Measurements from ENCODE around the gene PPP6R3.
"Not testable (repeated sequence)": the region's sequence is repeated elsewhere in the genome, so short reads cannot be mapped to it uniquely, and the experiment has no call there.

Gene PPP6R3

DNA sequence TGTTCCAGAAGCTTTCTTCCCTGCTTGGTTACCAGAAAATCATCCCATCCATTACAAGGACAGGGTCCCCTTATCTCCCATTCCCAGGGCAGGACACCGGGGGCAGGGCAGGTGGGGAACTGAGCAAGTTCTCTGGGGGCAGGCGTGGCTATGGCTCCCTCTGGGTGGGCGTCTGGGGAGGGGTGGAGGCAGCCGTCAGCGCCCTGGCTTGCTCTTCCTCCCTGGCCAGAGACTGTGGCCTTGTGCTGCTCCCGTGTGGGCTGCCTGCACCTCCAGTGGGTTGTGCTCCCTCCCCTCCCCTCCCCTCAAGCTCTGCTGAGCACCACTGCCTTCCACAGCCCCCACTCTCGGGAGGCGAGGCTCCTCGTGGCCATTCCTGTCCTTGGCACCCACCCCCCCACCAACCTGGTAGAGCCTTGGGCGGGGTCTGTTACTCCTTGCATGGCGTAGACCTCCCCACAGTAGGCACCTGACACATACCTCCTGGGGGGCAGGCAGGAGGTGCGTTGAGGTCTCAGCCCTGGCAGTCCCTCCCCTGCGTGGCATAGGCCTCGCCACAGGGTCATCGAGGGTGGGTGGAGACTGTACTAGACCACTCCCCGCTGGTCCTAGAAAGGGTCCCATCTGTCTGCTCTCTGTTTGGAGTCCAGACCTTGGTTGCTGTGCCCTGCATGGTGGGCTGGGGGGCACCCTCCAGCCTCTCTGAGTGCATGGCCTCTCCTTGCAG lies 24.2 kb upstream of the PPP6R3 start:
- DNase-seq, result no peak

DNA sequence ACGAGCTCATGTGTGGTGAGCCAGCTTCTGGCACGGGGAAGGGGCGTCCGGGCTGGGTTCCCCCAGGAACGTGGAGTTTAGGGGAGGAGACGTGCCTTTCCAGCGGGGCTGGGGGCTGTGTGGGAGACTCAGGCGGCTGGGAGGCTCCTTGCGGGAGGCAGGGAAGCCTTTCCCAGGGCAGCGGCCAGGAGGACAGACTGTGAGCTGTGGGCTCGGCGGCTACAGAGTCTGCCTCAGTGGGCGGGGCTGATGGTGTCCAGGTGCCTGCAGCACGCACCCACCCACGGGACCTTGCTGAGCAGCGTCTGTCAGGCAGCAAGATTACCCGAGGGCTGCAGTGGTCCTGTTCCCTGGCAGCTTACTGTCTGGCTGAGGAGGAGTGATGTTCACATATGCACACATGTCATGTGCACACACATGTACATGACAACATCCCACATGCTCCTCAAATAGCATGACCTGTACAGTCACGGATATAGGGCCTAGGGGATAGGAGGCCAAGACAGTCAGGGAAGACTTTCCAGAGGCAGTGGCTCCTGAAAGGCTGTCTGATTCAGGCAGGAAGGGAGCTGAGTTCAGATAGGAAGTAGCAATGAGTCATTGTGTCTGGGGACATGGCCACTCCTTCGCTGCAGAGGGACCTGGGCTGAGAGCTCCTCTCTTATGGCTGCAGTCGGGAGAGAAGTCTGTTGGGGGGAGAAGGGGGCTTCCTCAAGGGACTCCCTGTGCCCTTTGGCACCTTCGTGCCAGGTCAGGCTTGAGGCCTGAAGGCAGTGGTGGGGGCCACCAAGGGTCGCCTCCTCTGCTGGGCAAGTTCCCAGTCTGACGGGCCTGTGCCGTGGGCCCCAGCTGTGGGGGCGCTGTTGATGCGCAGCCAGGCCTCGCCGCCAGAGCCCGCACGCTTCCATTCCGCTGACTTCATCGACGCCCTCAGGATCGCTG lies 23.3 kb upstream of the PPP6R3 start:
- DNase-seq, result no peak

DNA sequence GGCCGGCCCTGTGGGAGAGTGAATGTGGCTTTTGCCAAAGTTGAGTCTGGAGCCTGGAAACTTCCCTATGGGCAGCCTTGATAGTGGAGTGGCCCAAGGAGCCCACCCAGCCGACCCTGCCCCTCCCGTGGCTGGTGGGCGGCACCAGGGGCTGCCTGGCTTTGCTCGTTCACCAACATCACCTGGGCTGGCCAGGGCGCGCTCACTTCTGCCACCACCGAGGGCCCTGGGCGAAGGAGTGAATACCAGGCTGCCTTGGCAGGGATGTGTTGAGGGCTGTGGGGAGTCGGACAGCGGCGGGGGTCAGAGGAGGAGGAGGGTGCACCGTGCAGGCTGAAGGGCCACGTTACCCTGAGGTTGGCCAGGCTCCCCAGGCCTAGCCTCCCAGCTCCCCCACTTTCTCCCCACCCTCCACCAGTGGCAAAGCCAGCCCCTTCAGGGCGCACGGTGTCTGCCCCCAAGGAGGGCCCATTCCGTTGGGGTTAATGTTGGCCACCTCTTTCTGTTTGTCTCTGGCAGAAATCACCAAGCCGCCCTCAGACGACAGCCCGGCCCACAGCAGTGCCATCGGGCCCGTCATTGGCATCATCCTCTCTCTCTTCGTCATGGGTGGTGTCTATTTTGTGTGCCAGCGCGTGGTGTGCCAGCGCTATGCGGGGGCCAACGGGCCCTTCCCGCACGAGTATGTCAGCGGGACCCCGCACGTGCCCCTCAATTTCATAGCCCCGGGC lies 22.5 kb upstream of the PPP6R3 start:
- no peak for DNase-seq

GRCh38 chr11:68438658-68439259 lies 21.8 kb upstream of the PPP6R3 start:
- no peak for DNase-seq

GRCh38 chr11:68439355-68440065 lies 21.0 kb upstream of the PPP6R3 start:
- DNase-seq, result no peak

DNA sequence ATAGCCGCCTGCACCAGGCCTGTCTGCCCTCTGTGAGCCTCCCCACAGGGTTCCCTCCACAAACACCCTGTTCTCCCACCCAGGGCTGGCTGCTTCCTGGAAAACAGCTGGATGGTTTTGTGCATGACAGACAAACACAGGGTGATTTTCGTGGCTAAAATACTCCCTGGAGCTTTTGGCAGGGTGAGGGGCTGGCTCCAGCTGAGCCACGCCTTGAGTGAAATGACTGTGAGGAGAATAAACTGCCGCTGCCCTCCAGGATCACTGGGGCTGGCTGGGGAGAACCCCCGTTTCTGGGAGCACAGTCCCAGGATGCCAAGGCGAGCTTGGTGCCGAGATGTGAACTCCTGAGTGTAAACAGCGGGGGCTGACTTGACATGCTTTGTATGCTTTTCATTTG lies 20.3 kb upstream of the PPP6R3 start:
- DNase-seq, result no peak

GRCh38 chr11:68441466-68442230 lies 18.9 kb upstream of the PPP6R3 start:
- DNase-seq, result no peak

DNA sequence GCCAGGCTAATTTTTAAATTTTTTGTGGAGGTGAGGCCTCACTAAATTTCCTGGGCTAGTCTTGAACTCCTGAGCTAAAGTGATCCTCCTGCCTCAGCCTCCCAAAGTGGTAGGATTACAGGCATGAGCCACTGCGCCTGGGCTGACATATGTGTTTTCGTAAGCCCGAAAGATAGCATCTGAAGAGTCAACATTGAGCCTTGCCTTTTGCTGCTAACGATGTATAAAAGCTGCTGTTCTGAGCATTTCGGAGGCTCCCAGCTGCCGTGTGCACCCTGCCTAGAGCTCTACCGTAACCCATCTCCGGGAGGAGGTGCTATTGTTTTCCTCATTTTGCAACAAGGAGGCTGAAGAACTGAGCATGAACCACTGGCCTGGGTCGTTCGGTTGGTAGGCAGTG lies 18.1 kb upstream of the PPP6R3 start:
- no peak for DNase-seq

DNA sequence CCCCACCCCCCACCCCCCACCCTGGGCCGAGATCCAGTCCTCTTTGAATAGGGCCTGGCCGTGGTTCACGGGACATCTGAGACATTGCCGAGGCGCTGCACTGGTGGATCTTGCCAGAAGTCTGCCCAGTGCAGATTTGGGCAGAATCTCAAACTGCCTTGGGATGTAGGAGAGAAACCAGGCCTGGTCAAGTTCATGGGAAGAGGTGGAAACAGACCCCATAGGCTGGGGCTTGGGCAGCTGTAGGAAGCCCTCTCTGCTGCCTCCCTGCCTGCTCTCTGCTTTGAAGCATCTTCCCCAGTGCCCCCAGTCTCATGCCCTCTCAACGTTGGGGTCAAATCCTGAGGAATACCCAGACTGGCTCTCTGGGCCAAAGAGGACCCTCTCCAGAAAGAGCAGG lies 16.0 kb upstream of the PPP6R3 start:
- no peak for DNase-seq

- no peak for DNase-seq
Observed at GRCh38 chr11:68445531-68446035, 15.0 kb upstream of the PPP6R3 start.

DNA sequence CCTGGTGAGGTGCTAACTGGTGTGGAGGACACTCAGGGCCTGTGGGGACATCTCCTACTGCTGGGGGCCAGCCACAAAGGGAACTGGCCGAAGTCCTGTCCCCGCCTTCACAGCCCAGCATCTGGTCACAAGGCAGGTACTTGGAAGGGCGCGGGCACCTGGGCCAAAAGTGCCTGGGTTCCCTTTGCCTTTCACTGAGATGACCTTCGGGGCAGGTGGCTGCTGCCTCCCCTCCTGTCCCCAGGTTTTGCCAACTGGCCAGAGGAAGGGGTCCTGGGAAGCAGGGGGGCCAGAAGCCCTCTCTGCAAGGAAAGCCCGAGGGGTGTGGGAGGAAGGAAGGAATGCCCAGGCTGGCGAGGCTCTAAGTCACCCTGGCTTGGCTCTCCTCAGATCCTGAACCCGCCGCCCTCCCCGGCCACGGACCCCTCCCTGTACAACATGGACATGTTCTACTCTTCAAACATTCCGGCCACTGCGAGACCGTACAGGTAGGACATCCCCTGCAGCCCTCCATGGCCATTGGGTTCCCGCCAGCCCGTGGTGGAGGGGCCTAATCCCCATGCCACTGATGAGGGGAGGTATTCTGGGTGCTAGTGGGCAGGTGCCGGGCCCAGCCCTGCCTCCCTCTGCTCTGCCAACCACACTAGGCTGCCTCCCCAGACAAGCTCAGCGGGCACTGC lies 14.4 kb upstream of the PPP6R3 start:
- no peak for DNase-seq

- DNase-seq, result peak; percentile 91
Observed at GRCh38 chr11:68447015-68447801, 13.3 kb upstream of the PPP6R3 start.

DNA sequence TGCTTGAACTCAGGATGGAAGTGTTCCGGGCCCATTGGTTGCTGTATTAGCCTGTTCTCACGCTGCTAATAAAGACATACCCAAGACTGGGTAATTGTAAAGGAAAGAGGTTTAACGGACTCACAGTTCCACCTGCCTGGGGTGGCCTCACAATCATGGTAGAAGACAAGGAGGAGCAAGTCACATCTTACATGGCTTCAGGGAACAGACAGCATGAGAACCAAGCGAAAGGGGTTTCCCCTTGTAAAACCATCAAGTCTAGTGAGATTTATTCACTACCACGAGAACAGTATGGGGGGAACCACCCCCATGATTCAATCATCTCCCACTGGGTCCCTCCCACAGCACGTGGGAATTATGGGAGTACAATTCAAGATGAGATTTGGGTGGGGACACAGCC lies 12.6 kb upstream of the PPP6R3 start:
- not testable (repeated sequence) for DNase-seq

DNA sequence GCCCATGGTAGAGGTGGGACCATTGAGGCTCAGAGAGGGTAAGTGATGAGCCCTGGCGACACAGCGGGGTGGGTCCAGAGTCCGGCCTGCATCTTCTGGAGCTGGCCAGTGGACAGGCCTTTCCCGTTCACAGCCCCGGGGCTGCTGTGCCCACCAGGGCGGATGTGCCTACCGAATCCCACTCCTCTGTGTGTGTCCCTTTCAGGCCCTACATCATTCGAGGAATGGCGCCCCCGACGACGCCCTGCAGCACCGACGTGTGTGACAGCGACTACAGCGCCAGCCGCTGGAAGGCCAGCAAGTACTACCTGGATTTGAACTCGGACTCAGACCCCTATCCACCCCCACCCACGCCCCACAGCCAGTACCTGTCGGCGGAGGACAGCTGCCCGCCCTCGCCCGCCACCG lies 11.9 kb upstream of the PPP6R3 start:
- DNase-seq, result no peak

DNA sequence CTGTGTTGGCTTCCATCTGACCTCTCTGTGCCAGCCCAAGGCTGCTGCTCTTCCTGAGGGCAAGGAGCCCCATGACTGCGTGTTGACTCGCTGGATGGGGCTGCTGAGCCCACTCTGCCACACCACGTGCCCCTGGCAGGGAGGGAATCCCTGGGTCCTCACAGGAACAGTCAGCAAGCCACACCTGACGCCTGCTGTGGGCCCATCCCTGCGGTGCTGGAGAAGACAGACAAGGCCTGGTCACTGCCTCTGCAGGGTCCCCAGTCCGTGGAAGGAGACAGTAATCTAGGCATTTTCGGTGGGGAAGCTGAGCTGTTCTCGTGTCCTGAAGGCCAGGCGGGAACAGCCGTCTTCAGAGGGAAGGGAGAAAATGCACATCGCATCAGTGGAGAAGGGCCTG lies 10.6 kb upstream of the PPP6R3 start:
- no peak for DNase-seq

GRCh38 chr11:68450711-68451110 lies 9.8 kb upstream of the PPP6R3 start:
- no peak for DNase-seq

DNA sequence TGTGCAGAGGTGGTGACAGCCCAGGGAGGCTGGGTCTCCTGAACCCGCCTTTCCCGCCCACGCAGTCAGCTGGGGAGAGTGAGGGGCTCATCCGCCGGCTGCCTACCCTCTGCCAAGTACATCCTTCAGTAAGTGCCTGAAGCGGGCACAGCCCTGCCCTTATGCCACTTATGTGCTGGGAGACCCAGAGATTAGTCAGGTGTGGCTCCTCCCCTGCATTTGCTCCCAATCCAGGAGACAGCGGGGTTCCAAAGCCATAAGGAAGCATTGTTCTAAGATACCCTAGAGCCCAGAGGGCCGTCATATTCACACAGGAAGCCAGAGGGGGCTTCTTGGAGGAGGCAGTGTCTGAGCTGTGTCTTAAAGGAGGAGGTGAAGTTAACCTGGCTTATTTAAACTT lies 5.8 kb upstream of the PPP6R3 start:
- DNase-seq, result peak; percentile 55

GRCh38 chr11:68455485-68455884 lies 5.1 kb upstream of the PPP6R3 start:
- peak; percentile 62 for DNase-seq

- DNase-seq, result no peak
Observed at GRCh38 chr11:68457216-68457897, 3.2 kb upstream of the PPP6R3 start.
